Stomach (tissue), 4 donors: ENCODE data around the gene GAK.

Source experiments
- POLR2A ChIP-seq, 4 donors: fragments of 450-650 bp; IDR thresholded peaks; one replicate each; pipeline ENCODE4 v1.6.1; 2016; ENCODE audit warnings: antibody characterized with exemption in 4 of 4, control low read depth in 2 of 4, mild to moderate bottlenecking in 1 of 4, moderate library complexity in 1 of 4
- POLR2AphosphoS5 ChIP-seq, 3 donors: sonication (generic); formaldehyde crosslinking; IDR thresholded peaks; one replicate each; pipeline ENCODE4 v1.6.1; 2016; ENCODE audit warnings: antibody characterized with exemption in 3 of 3
- TF ChIP-seq, protein P1 (sequence below), 7 experiments: fragments of 450-650 bp in 4 of 7; fragments of 200-600 bp in 3 of 7; sonication (generic) in 3 of 7; IDR thresholded peaks; one replicate each; pipeline ENCODE4 v1.5.1; 2016 to 2019; ENCODE audit warnings: antibody characterized with exemption in 7 of 7, control low read depth in 2 of 7, mild to moderate bottlenecking in 1 of 7

GRCh38 chr4:859496-859895 is 72.6 kb downstream of the GAK start:
- TF ChIP-seq POLR2AphosphoS5 (IDR thresholded peaks at IDR 0.05), result no peak
- TF ChIP-seq, protein P1, sequence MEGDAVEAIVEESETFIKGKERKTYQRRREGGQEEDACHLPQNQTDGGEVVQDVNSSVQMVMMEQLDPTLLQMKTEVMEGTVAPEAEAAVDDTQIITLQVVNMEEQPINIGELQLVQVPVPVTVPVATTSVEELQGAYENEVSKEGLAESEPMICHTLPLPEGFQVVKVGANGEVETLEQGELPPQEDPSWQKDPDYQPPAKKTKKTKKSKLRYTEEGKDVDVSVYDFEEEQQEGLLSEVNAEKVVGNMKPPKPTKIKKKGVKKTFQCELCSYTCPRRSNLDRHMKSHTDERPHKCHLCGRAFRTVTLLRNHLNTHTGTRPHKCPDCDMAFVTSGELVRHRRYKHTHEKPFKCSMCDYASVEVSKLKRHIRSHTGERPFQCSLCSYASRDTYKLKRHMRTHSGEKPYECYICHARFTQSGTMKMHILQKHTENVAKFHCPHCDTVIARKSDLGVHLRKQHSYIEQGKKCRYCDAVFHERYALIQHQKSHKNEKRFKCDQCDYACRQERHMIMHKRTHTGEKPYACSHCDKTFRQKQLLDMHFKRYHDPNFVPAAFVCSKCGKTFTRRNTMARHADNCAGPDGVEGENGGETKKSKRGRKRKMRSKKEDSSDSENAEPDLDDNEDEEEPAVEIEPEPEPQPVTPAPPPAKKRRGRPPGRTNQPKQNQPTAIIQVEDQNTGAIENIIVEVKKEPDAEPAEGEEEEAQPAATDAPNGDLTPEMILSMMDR (IDR thresholded peaks at IDR 0.05), result no peak
- no peak for TF ChIP-seq POLR2A (IDR thresholded peaks at IDR 0.05)
